HG03442 (cell line): ENCODE measurements around the gene C11orf21.

Experiments used
- ATAC-seq: cut with Tn5 transposase; IDR thresholded peaks from one replicate; pipeline ENCODE4 v1.9.1; 2021; ENCODE audit warnings: mild to moderate bottlenecking, moderate library complexity; ENCODE audit not compliant: unreplicated experiment

C11orf21 gene

DNA sequence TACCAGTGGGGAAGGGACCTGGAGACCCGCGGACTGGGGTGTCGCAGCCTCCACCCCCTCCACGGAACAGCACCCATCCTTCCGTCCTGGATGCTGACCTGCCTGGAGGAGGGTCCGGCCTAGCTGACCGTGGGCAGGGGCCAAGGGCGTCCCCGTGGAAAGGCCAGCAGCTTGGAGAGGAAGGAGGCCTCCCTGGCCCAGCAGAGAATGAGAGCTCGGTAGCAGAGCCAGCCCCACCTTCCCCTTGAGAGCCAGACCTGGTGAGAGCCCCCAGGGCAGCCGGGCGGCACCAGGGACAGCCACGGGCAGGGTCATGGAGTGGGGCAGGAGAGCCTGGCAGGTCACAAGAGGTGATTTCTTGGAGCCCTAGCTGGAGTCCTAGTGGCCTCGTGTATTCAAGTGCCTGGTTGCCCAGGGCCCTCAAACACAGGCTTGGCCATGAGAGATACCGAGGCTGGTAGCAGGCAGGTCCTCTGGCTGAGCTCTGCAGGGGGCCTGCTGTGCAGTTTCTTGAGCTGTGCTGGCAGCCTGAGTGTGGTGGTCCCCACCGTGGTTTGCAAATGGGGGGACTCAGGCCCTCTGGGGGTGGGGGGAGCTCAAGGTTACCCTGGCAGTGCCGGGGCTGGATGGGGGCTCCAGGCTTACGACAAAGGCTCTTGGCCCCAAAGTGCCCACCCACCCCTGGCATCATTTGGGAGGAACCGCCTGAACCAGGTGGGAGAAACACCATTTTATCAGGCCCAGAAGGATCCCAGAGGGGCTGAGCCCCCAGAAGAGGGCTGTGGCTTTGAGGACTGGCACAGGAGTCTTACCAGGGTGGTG, 7.7 kb upstream of the C11orf21 start:
- no peak for ATAC-seq

DNA sequence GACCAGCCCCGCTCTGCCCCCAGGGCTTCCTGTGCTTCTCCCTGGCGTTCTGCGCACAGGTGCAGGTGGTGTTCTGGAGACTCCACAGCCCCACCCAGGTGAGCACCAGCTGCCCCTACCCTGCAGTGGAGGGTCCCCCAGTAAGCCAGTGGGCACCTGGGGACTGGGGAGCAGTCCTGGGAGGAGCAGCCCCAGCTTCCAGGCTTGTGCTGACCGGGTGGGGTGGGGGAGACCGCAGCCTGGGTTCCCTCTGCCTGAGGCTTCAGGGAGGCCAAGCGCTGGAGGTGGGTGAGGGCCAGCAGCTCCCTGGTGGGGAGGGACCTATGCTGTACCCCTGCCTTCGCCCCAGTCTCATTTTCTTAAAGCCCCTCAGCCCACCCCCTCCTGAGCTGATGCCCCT, 7.0 kb upstream of the C11orf21 start:
- no peak for ATAC-seq

DNA sequence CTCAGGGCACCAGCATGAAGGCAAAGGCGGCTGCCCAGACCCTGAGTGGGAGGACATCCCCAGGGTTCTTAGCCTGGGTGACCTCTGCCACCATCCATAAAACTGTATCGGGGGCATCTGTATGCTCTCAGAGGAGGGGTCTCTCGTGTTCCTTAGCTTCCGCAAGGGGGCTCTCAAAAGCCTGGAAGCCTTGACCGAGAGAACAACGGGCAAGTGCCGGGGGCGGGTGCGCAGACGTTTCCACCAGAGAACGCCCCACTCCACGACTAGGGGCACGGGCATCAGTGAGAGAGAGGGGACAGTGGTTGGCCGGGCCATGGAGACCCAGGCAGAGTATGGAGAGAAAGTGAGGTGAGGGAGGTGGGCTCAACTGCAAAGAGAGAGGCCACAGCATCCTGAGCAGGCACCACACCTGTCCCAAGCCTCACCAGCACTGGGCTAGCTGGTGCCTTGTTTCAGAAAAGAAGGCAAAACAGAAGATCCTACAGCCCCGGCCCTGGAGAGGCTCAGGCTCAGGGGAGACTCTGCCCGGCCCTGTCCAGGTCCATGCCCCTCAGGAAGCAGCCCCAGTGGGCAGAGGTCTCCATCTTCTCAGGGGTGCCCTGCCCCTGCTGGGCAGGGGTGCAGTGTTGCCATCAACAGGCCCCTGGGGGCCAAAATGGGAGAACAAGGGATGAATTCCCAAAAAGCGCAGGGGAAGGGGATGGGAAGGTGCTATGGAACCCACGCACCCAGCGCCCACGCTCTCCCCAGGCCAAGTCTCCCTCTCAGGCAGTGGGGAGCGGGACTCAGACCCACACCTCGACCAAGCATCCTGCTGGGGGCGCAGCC, 6.0 kb upstream of the C11orf21 start:
- no peak for ATAC-seq

DNA sequence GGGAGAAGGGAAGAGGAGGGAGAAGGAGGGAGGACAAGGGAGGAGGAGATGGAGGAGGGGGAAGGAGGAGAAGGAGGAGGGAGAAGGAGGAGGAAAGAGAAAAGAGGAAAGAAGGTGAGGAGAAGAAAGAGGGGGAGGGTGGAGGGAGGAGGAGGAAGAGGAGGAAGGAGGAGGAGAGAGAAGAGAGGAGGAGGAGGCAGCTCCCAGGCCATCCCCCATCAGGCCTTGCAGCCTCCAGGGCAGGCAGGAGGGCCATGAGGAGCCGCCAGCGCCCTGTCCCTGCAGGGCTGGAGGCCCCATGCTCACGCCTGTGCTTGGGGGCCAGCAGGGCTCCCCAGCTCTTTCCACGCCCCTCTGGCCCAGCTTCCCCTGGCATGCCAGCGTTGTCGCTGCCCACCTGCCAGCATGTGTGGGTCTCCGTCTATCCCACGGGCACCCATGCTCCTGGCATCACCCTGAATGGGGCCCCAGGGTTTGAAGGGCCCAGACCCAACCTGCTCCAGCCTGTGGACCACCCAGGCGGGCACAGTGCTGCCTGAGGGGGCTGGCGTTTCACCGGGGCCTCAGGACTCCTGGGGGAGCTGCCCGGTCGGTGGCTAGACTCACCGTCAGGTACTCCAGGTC, 5.3 kb upstream of the C11orf21 start:
- no peak for ATAC-seq

DNA sequence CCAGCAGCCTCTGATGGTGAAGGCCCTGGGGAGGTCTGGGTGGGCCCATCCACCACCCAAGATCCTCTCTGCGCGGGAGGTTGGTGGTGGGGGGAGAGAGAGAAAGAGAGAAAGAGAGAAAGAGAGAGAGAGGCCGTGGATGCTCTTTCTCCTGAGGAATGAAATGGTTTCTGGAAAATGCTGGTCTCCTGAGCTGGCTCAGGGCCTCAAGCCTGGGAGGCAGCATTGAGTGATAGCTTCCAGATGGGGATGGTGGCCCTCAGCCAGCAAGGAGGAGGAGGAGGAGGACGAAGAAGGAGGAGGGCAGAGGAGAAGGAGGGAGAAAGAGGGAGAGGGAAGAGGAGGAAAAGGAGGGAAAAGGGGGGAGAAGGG, 4.7 kb upstream of the C11orf21 start:
- no peak for ATAC-seq

DNA sequence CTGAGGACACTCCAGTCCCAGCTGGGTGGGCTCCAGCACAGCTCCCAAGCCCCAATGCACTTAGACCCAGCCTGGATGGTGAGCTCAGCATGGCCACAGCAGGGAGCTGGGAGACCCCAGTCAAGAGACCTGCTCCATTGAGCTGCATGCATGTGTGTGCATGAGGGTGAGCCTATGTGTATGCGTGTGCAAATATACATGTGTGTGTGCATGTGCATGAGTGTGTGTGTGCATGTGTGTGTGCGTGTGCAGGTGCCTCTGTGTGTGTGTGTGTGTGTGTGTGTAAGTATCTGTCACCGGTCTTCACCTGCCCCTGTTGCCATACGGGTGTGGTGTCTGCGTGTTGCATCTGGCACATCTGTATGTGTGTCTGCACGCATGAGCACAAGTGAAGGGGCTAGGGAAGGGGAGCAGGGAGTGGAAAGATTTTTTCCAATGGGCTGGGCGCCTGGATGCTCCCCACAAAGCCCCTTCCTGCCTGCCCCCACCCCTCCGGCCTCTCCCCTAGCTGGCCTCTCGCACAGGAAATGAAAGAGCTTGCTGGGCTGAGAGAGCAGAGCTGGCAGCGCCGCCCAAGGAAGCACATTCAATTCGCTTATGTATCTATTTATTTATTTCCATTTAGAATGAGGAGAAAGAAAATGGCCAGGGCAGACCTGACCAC, 4.2 kb upstream of the C11orf21 start:
- no peak for ATAC-seq

DNA sequence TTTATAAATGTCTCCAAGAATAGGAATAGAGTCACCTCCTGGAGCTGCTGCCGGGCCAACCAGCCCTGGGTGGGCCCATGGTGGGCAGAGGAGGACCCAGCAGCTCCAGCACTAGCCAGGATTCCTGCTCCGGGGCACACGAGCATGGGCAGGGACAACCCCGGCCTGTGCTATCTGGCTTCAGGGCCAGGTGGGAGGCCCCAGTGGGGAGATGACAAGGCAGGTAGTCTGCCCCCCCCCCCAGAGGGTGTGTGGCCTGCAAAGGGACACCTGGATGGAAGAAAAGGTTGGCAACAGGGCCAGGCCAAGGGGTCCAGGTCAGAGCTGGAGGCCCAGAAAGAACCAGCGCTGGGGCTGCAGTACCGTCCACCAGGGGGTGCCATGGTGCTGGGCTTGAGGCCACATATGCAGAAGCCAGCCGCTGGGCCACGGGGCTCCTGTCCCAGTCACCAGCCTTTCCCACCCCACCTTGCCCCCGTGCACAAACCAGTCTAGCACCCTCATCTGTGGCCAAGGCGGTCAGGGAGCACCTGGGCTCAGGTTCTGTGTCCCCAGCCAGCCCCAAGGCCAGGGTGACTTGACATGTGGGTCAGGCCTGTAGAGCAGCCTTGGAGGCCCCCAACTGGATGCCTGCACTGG, 3.5 kb upstream of the C11orf21 start:
- ATAC-seq: no peak

DNA sequence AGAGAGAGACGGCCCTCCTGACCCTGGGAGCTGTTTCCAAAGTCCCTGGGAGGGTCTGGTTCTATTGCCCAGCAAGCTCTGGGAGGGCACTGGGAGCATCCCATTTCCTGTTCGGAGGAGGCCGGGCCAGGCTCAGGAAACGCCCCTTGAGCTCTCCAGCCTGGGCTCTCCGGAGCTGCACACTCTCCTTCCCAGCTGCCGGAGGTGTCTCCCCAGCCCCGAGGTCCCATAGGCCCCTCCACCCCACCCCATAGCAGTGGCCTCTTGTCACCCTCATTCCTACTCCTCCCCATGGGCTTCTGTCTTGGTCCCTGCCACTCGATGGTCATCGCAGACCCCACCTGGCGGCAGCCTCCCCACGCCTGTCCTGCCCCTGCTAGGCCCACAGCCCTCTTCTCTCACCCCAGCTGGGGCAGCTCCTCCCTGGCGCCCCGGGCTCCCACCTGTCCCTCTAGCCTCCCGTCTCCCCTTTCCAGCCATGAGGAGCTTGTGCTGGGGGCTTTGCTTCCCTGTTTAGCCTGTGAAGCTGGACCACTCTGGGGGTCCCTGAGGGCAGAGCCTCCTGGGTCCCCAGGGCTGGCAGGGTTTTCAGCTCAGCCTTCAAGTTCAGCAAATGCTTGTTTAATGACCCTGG, 2.9 kb upstream of the C11orf21 start:
- ATAC-seq: no peak

DNA sequence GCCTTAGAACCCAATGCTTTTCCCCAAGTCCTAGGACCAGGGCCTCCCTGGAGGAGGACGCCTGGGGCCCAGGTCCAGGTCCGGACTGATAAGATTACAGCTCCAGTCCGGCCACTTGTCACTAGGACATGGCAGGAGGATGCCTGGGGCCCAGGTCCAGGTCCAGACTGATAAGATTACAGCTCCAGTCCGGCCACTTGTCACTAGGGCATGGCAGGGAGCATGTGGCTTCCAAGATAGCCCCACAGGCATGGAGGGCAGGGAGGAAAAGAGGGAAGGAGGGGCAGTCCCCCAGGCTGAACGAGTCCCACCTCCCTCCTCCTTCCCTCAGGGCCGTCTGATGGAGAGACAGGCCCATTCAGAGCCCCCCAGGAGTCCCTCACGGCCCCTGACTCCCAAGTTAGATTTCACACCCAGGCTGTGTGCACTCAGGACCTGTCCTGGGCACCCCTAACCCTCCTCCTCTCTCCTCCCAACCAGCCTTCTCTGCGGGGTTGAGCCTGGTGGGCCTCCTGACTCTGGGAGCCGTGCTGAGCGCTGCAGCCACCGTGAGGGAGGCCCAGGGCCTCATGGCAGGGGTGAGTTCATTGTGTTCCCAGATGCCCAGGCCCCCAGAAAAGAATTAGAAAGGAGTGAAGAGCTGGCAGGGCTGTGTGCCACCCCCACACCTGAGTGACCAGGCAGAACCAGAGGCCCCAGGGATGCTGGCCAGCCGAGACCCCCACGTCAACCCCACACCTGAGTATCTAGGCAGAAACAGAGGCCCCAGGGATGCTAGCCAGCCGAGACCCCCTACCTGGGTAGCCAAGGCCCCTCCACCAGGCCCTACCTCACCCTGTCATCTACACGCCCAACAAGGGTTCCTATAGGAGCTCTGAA, 2.1 kb upstream of the C11orf21 start:
- ATAC-seq: no peak

DNA sequence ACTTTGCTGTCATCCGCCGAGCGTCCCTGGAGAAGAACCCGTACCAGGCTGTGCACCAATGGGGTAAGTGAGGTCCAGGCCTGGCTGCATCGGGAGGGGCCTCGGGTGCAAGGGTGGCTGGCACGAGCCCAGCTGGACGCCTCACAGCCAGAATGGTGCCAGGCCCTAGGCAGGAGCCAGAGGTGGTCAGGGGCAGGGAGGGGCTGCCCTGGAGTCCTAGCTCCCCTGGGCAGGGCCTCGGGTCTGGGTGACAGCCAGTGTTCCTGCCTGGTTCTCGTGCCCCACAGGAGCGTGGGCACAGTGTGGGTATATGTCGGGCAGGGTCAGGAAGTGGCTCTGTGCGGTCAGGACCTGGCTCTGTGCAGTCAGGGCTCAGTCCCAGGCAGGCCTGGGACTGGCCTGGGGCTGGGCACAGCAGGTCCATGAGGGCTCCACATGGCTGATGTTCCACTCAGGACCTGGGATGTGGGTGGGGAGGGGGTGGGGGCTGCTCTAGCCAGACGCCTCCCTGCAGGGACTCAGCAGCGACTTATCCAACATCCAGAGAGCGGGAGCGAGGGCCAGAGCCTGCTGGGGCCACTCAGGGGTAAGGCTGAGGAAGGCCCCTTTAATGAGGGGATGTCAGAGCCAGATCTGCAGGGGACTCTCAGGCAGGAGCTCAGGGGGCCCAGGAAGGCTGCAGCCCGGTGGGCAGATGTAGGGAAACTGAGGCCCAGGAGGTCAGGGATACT, 1.3 kb upstream of the C11orf21 start:
- no peak for ATAC-seq

DNA sequence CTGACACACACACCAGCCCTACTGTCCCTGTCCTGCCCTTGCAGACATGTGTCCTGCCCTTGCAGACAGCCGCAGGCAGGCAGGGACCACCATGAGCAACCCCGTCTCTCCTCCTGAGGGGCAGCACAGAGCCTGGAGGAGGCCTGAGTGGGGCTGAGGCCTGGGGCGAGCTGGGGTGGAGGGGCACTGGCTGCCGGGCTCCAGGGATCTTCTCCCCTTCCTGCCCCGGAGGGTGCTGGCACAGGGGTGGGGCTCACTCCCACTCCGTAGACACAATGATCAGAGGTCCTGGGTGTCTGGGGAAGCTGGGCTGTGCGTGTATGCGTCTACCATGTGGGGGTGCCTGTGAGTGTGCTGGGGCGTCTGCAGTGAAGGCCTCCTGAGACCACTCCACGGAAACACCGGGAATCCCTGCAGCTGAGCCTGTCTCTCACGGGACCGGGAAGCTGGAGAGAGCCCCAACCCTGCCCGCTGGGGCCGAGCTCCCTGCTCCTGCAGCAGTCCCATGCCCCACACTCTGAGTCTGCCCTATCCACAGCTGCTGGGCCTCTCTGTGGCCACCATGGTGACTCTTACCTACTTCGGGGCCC, 683 bp upstream of the C11orf21 start:
- ATAC-seq: no peak

DNA sequence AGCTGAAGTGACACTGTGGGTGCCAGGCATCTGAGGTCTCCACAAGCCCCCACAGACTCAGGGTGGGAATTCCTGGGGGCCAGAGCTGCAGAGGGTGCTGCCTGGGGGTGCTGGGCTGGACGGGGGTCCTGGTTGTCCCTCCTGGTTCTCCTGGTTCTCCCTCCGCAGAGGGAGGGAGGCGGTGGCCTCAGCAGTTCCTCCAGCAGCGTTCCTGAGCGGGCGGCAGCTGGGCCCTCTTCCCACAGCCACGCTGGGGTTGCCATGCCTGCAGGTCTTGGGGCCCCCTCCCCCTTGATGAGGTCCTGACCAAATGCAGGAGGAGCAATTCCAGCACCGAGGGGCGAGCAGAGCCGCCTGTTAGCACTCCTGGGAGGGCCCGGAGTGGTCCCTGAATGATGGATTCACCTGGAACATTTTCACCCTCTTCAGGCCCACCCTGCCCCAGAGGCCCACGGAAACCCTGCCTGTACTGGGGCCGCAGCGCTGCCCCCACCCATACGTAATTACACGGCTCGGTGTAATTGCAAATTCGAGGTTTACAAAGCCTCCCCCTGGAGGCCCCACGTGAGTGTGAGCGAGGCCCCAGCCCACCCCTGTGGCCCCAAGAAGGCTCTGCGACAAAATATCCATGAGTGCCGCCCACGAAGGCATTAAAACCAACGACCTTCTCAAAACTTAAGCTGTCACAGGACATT, 635 bp downstream of the C11orf21 start:
- no peak for ATAC-seq

DNA sequence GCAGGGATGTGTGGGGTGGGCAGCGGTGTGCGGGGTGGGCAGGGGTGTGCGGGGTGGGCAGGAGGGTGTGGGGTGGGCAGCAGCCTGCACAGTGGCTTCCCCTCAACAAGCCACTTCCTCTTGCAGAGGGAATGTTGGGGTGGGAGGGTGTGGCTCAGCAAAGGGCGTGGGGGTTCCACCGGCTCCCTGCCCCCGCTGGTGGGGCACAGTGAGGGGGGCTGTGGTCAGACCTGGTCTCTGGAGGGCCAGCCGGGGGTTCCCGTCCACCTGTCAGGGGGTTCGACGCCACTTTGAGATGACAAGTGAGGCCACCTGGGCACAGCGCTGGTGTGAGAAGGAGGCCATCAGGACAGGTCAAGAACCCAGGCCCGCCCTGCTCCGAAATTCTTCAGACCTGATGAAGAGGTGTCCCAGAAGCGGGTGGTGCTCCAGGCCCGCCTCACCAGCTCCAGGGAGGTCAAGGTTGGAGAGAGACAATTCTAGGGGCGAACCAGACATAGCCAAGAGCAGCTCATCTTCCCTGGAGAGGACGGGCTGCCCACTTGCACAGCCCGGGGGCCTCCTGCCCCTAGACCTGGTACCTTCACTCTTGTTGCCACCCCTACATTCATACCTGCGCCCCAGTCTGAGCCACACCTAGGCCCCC, 1.3 kb downstream of the C11orf21 start:
- ATAC-seq: no peak

DNA sequence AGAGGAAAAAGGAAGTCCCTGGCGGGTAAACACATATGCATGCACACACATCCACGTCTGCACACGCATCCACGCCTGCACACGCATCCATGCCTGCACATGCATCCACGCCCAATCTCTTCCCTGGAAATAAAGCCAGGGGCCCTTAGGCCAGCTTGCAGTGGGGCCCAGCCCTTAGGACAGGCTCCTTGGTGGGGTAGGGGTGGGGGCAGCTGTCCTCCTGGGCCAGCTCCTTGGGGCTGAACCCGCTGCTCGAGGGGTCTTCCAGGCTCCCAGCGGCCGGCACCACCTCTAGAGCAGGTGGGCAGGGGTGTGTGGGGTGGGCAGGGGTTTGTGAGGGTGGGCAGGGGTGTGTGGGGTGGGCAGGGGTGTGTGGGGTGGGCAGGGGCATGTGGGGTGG, 1.9 kb downstream of the C11orf21 start:
- ATAC-seq: no peak

DNA sequence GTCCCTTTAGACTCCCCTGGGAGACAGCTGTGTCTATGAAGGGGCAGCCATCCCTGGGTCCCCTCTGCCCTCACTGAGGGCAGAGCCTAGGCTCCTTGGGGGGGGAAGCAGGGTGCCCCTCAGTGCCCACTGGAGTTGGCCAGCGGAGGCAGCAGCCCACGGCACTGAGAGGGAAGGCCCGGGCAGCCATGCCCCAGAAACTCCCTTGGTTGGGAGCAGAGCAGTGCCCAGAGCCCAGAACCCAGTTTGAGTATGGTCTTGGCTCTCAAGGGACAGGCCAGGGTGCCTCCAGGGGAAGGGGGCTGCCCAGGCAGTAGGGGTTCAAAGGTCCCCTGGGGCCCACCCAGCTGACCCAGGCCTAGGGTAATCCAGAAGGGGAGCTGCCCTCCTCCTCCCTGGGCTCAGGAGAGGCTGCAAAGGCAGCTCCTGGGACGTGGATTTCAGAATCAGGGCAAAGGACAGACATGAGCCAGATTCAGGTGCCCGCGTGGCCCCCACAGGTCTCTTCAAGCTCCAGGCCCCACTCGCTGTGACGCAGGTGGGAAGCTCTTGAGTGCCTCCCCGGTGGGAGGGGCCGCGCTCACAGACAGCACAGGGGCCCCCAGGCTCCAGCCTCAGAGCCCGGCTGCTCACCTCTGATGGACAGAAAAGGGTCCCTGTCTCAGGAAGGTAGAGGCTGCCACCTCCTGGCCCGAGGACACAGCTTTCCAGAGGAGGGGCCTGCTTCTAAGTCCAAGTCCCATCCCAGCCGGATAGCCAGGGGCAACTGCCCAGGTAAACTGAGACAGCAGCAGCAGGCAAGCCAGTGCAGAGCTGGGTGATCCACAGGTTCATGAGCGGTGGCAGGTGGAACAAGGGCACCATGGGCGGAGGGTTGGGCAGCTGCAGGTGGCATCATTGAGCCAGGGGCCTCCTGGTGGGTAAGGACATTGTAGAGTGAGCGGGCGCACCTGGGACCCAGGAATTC, 2.6 kb downstream of the C11orf21 start:
- no peak for ATAC-seq

DNA sequence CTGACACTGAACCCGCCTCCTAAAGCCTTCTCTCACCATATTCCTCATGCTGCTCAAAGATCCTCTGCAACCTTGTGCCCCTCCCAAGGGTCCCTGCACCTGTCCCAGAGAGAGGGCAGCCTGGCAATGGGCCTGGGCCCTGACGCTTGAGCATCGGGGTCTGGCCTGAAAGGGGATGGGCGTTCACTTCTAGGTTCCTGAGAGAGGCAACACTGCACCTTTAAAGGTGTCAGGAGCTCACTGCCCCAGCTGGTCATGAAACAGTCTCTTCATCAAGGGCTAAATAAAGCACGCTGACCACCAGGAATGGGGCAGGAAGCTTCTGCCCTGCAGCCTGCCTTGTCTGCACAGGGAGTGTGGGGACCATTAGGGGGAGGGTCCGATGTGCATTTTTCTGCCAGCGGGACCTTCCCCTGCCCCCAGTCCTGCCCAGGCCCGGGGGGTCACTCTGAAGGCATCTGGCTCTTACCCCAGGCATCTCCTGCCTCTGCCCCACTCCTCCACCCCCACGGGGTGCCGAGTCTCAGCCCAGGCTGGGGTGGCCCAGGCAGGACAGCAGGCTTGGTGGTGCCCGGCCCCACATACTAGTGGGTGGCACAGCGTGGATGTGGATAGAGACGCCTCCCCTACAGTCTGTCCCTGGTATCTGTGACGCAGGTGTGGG, 3.5 kb downstream of the C11orf21 start:
- no peak for ATAC-seq
